22Rv1 (cell line): ENCODE measurements around the gene ZNF33B.

ENCODE experiments used
- CTCF ChIP-seq: fragments of 450-650 bp; IDR thresholded peaks from 2 replicates; pipeline ENCODE4 v1.5.1; 2017; ENCODE audit warnings: mild to moderate bottlenecking
- ZFX ChIP-seq: fragments of 450-650 bp; IDR thresholded peaks from 2 replicates; pipeline ENCODE4 v1.6.1; 2017; ENCODE audit warnings: antibody characterized with exemption, borderline replicate concordance

- no peak for TF ChIP-seq CTCF
- TF ChIP-seq ZFX: no peak
Observed at GRCh38 chr10:42574336-42574735, 64.0 kb downstream of the ZNF33B start.
